HEK293 (cell line): Measurements from ENCODE around the gene SPART.

Source experiments
- KLF16 ChIP-seq: fragments of 450-650 bp; formaldehyde crosslinking; IDR thresholded peaks from 2 replicates; pipeline ENCODE4 v1.5.1; 2017; ENCODE audit warnings: missing biosample characterization, missing genetic modification characterization
- TF ChIP-seq, protein P1 (sequence below): fragments of 450-650 bp; formaldehyde crosslinking; IDR thresholded peaks from 2 replicates; pipeline ENCODE4 v1.5.1; 2016; ENCODE audit warnings: missing biosample characterization, missing genetic modification characterization
- TF ChIP-seq, protein P2 (sequence below): sonication (generic); formaldehyde crosslinking; IDR thresholded peaks from 2 replicates; pipeline ENCODE4 v1.8.1; 2022; ENCODE audit warnings: mild to moderate bottlenecking, moderate library complexity, missing genetic modification reagents
- TF ChIP-seq, protein P3 (sequence below): fragments of 450-650 bp; formaldehyde crosslinking; IDR thresholded peaks from 2 replicates; pipeline ENCODE4 v1.5.1; 2016; ENCODE audit warnings: missing biosample characterization, missing genetic modification characterization

DNA sequence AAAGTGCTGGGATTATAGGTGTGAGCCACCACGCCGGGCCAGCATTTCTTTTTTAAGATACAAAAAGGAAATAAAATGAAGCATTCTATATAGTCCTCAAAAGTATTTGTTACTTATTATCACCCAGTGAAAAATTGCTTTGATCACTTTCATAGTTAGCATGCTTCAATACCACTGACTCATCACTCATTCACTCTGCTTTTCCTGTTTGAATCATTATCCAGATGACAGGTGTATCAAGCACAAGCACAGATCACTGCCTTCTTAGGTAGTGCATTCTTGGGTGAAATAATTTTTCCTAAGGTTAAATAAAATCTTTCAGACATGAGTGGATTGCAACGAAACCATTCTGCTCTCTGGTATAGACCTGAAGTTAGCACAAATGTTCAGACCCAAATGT lies 35.8 kb upstream of the SPART start:
- TF ChIP-seq, protein P1, sequence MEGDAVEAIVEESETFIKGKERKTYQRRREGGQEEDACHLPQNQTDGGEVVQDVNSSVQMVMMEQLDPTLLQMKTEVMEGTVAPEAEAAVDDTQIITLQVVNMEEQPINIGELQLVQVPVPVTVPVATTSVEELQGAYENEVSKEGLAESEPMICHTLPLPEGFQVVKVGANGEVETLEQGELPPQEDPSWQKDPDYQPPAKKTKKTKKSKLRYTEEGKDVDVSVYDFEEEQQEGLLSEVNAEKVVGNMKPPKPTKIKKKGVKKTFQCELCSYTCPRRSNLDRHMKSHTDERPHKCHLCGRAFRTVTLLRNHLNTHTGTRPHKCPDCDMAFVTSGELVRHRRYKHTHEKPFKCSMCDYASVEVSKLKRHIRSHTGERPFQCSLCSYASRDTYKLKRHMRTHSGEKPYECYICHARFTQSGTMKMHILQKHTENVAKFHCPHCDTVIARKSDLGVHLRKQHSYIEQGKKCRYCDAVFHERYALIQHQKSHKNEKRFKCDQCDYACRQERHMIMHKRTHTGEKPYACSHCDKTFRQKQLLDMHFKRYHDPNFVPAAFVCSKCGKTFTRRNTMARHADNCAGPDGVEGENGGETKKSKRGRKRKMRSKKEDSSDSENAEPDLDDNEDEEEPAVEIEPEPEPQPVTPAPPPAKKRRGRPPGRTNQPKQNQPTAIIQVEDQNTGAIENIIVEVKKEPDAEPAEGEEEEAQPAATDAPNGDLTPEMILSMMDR = no peak
- TF ChIP-seq, protein P2, sequence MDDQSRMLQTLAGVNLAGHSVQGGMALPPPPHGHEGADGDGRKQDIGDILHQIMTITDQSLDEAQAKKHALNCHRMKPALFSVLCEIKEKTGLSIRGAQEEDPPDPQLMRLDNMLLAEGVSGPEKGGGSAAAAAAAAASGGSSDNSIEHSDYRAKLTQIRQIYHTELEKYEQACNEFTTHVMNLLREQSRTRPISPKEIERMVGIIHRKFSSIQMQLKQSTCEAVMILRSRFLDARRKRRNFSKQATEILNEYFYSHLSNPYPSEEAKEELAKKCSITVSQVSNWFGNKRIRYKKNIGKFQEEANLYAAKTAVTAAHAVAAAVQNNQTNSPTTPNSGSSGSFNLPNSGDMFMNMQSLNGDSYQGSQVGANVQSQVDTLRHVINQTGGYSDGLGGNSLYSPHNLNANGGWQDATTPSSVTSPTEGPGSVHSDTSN (CRISPR knock-in tag) = no peak
- TF ChIP-seq, protein P3, sequence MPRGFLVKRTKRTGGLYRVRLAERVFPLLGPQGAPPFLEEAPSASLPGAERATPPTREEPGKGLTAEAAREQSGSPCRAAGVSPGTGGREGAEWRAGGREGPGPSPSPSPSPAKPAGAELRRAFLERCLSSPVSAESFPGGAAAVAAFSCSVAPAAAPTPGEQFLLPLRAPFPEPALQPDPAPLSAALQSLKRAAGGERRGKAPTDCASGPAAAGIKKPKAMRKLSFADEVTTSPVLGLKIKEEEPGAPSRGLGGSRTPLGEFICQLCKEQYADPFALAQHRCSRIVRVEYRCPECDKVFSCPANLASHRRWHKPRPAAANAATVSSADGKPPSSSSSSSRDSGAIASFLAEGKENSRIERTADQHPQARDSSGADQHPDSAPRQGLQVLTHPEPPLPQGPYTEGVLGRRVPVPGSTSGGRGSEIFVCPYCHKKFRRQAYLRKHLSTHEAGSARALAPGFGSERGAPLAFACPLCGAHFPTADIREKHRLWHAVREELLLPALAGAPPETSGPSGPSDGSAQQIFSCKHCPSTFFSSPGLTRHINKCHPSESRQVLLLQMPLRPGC = no peak
- TF ChIP-seq KLF16 = no peak
